IMR-90 (cell line): Measurements from ENCODE around the gene PARP16. TPM values are rescaled to one million over a fixed set of nuclear protein-coding genes. Genes with fewer than 3 reads are reported as not detected.

ENCODE experiments used
- ATAC-seq: fragments of 200-7000 bp; cut with Tn5 transposase; 2 replicates; pipeline ENCODE4 v1.9.1; 2020; ENCODE audit warnings: low read depth, mild to moderate bottlenecking, moderate library complexity
- BruUV-seq: library from RNA; stranded (reverse); fragments of 400-500 nt; replicated peaks from 2 replicates; lab custom pipeline; 2021; lab: Mats Ljungman, UMichigan
- CTCF ChIA-PET: fragments of 300-600 bp; formaldehyde crosslinking; extraction: SDS; loops from one replicate; lab custom pipeline; 2021; ENCODE audit warnings: antibody characterized with exemption; lab: Yijun Ruan, JAX
- POLR2A ChIA-PET: fragments of 300-600 bp; sonication (Branson Sonifier 250); formaldehyde crosslinking; loops from one replicate; lab custom pipeline; 2022; ENCODE audit warnings: antibody characterized with exemption; ENCODE audit not compliant: unreplicated experiment; lab: Charles Lee
- DNase-seq: peaks from one replicate; pipeline ENCODE4 v3.0.0; 2013
- H2AFZ ChIP-seq: replicated peaks from 2 replicates; pipeline ENCODE3; 2013; ENCODE audit warnings: low read length, mild to moderate bottlenecking; ENCODE audit not compliant: poor library complexity
- H2AK5ac ChIP-seq: 2 replicates; pipeline ENCODE4 v1.6.1; 2013; ENCODE audit warnings: low read depth, low read length, inconsistent platforms
- H2AK9ac ChIP-seq: replicated peaks from 2 replicates; pipeline ENCODE3; 2013; ENCODE audit warnings: mild to moderate bottlenecking, low read depth, low read length, moderate library complexity; ENCODE audit not compliant: poor library complexity
- H2BK120ac ChIP-seq: 2 replicates; pipeline ENCODE4 v1.6.1; 2013; ENCODE audit warnings: low read depth, low read length, inconsistent platforms
- H2BK15ac ChIP-seq: 3 replicates; pipeline ENCODE4 v1.6.1; 2013; ENCODE audit warnings: low read depth, low read length, inconsistent platforms
- H2BK20ac ChIP-seq: 2 replicates; pipeline ENCODE4 v1.6.1; 2013; ENCODE audit warnings: low read depth, mild to moderate bottlenecking, inconsistent platforms, low read length, moderate library complexity
- H2BK5ac ChIP-seq: 2 replicates; pipeline ENCODE4 v1.6.1; 2013; ENCODE audit warnings: mild to moderate bottlenecking, low read depth, low read length, inconsistent platforms; ENCODE audit not compliant: poor library complexity, severe bottlenecking
- H3K14ac ChIP-seq: replicated peaks from 2 replicates; pipeline ENCODE4 v1.6.1; 2013; ENCODE audit warnings: low read depth, low read length, inconsistent platforms
- H3K18ac ChIP-seq: 2 replicates; pipeline ENCODE4 v1.6.1; 2013; ENCODE audit warnings: low read depth, low read length, control low read depth
- H3K23ac ChIP-seq: 2 replicates; pipeline ENCODE4 v1.6.1; 2013; ENCODE audit warnings: low read depth, low read length, inconsistent platforms
- H3K27ac ChIP-seq: 2 replicates; pipeline ENCODE4 v1.5.1; 2013; ENCODE audit warnings: mild to moderate bottlenecking, control low read depth, low read length; ENCODE audit not compliant: insufficient read depth
- H3K27me3 ChIP-seq: 2 replicates; pipeline ENCODE4 v1.6.1; 2013; ENCODE audit warnings: low read length; ENCODE audit not compliant: control insufficient read depth, insufficient read depth
- H3K36me3 ChIP-seq: 2 replicates; pipeline ENCODE4 v1.6.1; 2013; ENCODE audit warnings: low read length, mixed read lengths; ENCODE audit not compliant: control insufficient read depth, insufficient read depth
- H3K4ac ChIP-seq: 2 replicates; pipeline ENCODE4 v1.6.1; 2013; ENCODE audit warnings: low read depth, low read length, inconsistent platforms
- H3K4me1 ChIP-seq: 2 replicates; pipeline ENCODE4 v1.6.1; 2013; ENCODE audit warnings: low read length, mixed read lengths; ENCODE audit not compliant: control insufficient read depth, insufficient read depth
- H3K4me2 ChIP-seq: 2 replicates; pipeline ENCODE4 v1.6.1; 2013; ENCODE audit warnings: low read depth, mild to moderate bottlenecking, control low read depth, low read length, moderate library complexity
- H3K4me3 ChIP-seq: 2 replicates; pipeline ENCODE4 v1.5.1; 2013; ENCODE audit warnings: low read depth, mild to moderate bottlenecking, control low read depth, low read length, moderate library complexity; ENCODE audit not compliant: insufficient read depth
- H3K56ac ChIP-seq: 2 replicates; pipeline ENCODE4 v1.6.1; 2013; ENCODE audit warnings: low read length, inconsistent platforms; ENCODE audit not compliant: insufficient read depth; ENCODE audit errors: extremely low read depth
- H3K79me1 ChIP-seq, 2 experiments: 2 replicates each; pipeline ENCODE4 v1.6.1; 2013; ENCODE audit warnings: low read length in 2 of 2, inconsistent platforms in 1 of 2, low read depth in 1 of 2
- H3K9ac ChIP-seq: 2 replicates; pipeline ENCODE4 v1.6.1; 2013; ENCODE audit warnings: low read depth, low read length, control low read depth
- H3K9me1 ChIP-seq: 2 replicates; pipeline ENCODE4 v1.6.1; 2013; ENCODE audit warnings: low read length, inconsistent platforms; ENCODE audit not compliant: insufficient read depth
- H3K9me3 ChIP-seq: 2 replicates; pipeline ENCODE4 v1.6.1; 2013; ENCODE audit warnings: low read length; ENCODE audit not compliant: control insufficient read depth, insufficient read depth
- H4K20me1 ChIP-seq: 2 replicates; pipeline ENCODE4 v1.6.1; 2013; ENCODE audit warnings: low read length, inconsistent platforms; ENCODE audit not compliant: insufficient read depth
- H4K5ac ChIP-seq: 2 replicates; pipeline ENCODE4 v1.6.1; 2013; ENCODE audit warnings: mild to moderate bottlenecking, low read depth, low read length, control low read depth
- H4K8ac ChIP-seq, 2 experiments: 2 replicates each; pipeline ENCODE4 v1.6.1; 2013; ENCODE audit warnings: low read depth in 2 of 2, low read length in 2 of 2, control low read depth in 1 of 2, inconsistent platforms in 1 of 2
- H4K91ac ChIP-seq: 2 replicates; pipeline ENCODE4 v1.6.1; 2013; ENCODE audit warnings: low read depth, low read length, inconsistent platforms; ENCODE audit not compliant: insufficient read depth
- CHD1 ChIP-seq: IDR thresholded peaks from 2 replicates; pipeline ENCODE4 v1.6.1; 2012; ENCODE audit warnings: low read depth, low read length, improper control_type of control experiment
- MAFK ChIP-seq: IDR thresholded peaks from 2 replicates; pipeline ENCODE4 v1.6.1; 2012; ENCODE audit warnings: low read depth, low read length, improper control_type of control experiment
- NFE2L2 ChIP-seq: fragments of 150-350 bp; IDR thresholded peaks from 2 replicates; pipeline ENCODE4 v1.6.1; 2016; ENCODE audit warnings: low read depth, mild to moderate bottlenecking, low read length
- RFX5 ChIP-seq: IDR thresholded peaks from 2 replicates; pipeline ENCODE4 v1.8.0; 2012; ENCODE audit warnings: low read depth, mild to moderate bottlenecking, low read length, moderate library complexity
- SMC3 ChIP-seq: fragments of 150-350 bp; IDR thresholded peaks from 2 replicates; pipeline ENCODE4 v1.6.1; 2016; ENCODE audit warnings: low read depth, mild to moderate bottlenecking, antibody characterized with exemption, low read length, moderate library complexity
- WGBS, 2 experiments: methylation state at CpG; one replicate each; pipeline versions ENCODE4 v1.1.5 to v1.1.7; 2013; ENCODE audit warnings: missing lambda C conversion rate in 2 of 2; ENCODE audit not compliant: insufficient read length in 1 of 2; ENCODE audit errors: extremely low coverage in 2 of 2; 5-methylcytosine and 5-hydroxymethylcytosine counted together
- dilution Hi-C: fragments of 300-500 bp; cut with HindIII; formaldehyde crosslinking; loops from one replicate; pipeline ENCODE4 v1.14.3; 2018; ENCODE audit warnings: low sequenced_read_pairs; ENCODE audit not compliant: unreplicated experiment
- in situ Hi-C: fragments of 300-500 bp; cut with MboI; formaldehyde crosslinking; loops from 3 replicates; pipeline ENCODE4 v1.14.3; 2019; ENCODE audit warnings: low sequenced_read_pairs, inconsistent platforms, mixed read lengths
- intact Hi-C: fragments of 100-400 bp; cut with micrococcal nuclease; formaldehyde crosslinking; loops from 2 replicates; pipeline ENCODE4 v1.10.0; 2022
- polyA plus RNA-seq, 3 experiments: library from polyadenylated mRNA; depleted of rRNA; stranded (reverse); fragments of >200 nt; gene quantifications; 2 replicates each; pipeline ENCODE4 v1.2.3, GENCODE V29; 2012; ENCODE audit warnings: low replicate concordance in 1 of 3
- total RNA-seq: library from RNA; depleted of rRNA; stranded (reverse); fragments of >200 nt; gene quantifications from 2 replicates; pipeline ENCODE4 v1.2.3, GENCODE V29; 2012
- TF ChIP-seq, protein P1 (sequence below): fragments of 150-350 bp; IDR thresholded peaks from 2 replicates; pipeline ENCODE4 v1.6.1; 2016; ENCODE audit warnings: low read depth, mild to moderate bottlenecking, low read length, moderate library complexity, borderline replicate concordance
- TF ChIP-seq, protein P2 (sequence below): conservative IDR thresholded peaks from 2 replicates; pipeline ENCODE4 v1.5.1; 2012; ENCODE audit warnings: mild to moderate bottlenecking, low read depth, low read length, improper control_type of control experiment

Gene PARP16
- total and polyA plus RNA-seq, 2 of the 4 experiments (the other 2 are of a cell fraction), result 1.3 to 5.0 TPM

DNA sequence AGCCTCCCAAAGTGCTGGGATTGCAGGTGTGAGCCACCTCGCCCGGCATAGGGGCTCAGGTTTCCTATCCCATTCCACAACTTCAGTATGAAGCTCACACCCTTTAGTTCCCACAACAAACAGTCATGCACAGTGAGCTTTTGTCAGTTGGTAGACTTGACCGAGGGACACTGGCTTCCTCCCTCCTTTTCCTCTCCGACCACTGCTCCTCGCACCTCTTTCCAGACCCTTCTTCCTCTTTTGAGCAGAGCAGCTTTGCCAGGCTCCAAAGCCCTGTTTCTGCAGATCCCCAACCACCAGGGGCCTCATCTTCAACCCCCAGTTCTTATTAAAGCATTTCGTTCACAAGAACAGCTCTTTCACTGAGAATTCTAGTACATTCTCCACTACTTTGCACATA, 62.7 kb downstream of the PARP16 start:
- no peak for ATAC-seq
- TF ChIP-seq RFX5 (no peak), SMC3 (no peak), CHD1 (no peak), MAFK (no peak), NFE2L2 (no peak)
- TF ChIP-seq, protein P1, sequence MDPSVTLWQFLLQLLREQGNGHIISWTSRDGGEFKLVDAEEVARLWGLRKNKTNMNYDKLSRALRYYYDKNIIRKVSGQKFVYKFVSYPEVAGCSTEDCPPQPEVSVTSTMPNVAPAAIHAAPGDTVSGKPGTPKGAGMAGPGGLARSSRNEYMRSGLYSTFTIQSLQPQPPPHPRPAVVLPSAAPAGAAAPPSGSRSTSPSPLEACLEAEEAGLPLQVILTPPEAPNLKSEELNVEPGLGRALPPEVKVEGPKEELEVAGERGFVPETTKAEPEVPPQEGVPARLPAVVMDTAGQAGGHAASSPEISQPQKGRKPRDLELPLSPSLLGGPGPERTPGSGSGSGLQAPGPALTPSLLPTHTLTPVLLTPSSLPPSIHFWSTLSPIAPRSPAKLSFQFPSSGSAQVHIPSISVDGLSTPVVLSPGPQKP, result no peak
- TF ChIP-seq, protein P2, sequence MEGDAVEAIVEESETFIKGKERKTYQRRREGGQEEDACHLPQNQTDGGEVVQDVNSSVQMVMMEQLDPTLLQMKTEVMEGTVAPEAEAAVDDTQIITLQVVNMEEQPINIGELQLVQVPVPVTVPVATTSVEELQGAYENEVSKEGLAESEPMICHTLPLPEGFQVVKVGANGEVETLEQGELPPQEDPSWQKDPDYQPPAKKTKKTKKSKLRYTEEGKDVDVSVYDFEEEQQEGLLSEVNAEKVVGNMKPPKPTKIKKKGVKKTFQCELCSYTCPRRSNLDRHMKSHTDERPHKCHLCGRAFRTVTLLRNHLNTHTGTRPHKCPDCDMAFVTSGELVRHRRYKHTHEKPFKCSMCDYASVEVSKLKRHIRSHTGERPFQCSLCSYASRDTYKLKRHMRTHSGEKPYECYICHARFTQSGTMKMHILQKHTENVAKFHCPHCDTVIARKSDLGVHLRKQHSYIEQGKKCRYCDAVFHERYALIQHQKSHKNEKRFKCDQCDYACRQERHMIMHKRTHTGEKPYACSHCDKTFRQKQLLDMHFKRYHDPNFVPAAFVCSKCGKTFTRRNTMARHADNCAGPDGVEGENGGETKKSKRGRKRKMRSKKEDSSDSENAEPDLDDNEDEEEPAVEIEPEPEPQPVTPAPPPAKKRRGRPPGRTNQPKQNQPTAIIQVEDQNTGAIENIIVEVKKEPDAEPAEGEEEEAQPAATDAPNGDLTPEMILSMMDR, result no peak
- in situ Hi-C loops (no loop called here), dilution Hi-C loops (no loop called here), intact Hi-C loops (no loop called here)
- 89% methylated on average over 3 of the region's 6 CpGs; no CpG with 5 or more reads in 1 of the 2 experiments for WGBS, 2 experiments
- no peak overlapping the region for H2BK120ac ChIP-seq
- no peak overlapping the region for H2AK5ac ChIP-seq
- H2BK20ac ChIP-seq, result no peak overlapping the region
- no peaks in the 10 kb centered on the region for H3K79me1 ChIP-seq
- no TSS peak for BruUV-seq
- no peak overlapping the region for H2BK15ac ChIP-seq
- POLR2A ChIA-PET, result no interaction called here
- no peak overlapping the region for H3K4ac ChIP-seq
- no peaks in the 10 kb centered on the region for H3K4me1 ChIP-seq
- H3K9me3 ChIP-seq, result no peaks in the 10 kb centered on the region
- CTCF ChIA-PET, result no interaction called here
- no peaks in the 10 kb centered on the region for H4K20me1 ChIP-seq
- H4K8ac ChIP-seq, result no peak overlapping the region
- no peak overlapping the region for H2AFZ ChIP-seq
- no peaks in the 10 kb centered on the region for H3K9me1 ChIP-seq
- H3K27ac ChIP-seq, result no peak overlapping the region
- no peak for DNase-seq
- H3K18ac ChIP-seq, result no peak overlapping the region
- H4K5ac ChIP-seq, result no peak overlapping the region
- no peak overlapping the region for H2AK9ac ChIP-seq
- no peak overlapping the region for H3K9ac ChIP-seq
- no peak overlapping the region for H3K56ac ChIP-seq
- H3K36me3 ChIP-seq, result no peaks in the 10 kb centered on the region
- no peak overlapping the region for H3K14ac ChIP-seq
- peaks cover 18% of the 10 kb centered on the region for H3K27me3 ChIP-seq
- H3K23ac ChIP-seq, result no peak overlapping the region
- no peak overlapping the region for H4K91ac ChIP-seq
- no peak overlapping the region for H2BK5ac ChIP-seq
- no peak overlapping the region for H3K4me3 ChIP-seq
- no peak overlapping the region for H3K4me2 ChIP-seq
